Thyroid gland (tissue), 4 donors: ENCODE results near the gene CLCA2. TPM values are rescaled to one million over a fixed set of nuclear protein-coding genes. Genes with fewer than 3 reads are reported as not detected.

Experiments used
- DNase-seq, 2 donors: peaks; one replicate each; pipeline ENCODE4 v3.0.0-alpha.2; 2019
- H3K27ac ChIP-seq, 3 donors: fragments of 200-600 bp; sonication (generic); 1 replicate in 2 of 3; 2 replicates in 1 of 3; pipeline ENCODE4 v1.5.1; 2016 to 2019; ENCODE audit warnings: mild to moderate bottlenecking in 1 of 3, moderate library complexity in 1 of 3
- H3K27me3 ChIP-seq: fragments of 200-600 bp; sonication (generic); one replicate; pipeline ENCODE4 v1.5.1; 2019
- H3K36me3 ChIP-seq, 2 donors: fragments of 200-600 bp; sonication (generic); one replicate each; pipeline ENCODE4 v1.5.1; 2016 to 2019
- H3K4me1 ChIP-seq, 2 donors: fragments of 200-600 bp; sonication (generic); one replicate each; pipeline ENCODE4 v1.5.1; 2017 to 2019
- H3K4me3 ChIP-seq, 3 donors: fragments of 200-600 bp; sonication (generic); replicated peaks in 1 of 3; 1 replicate in 2 of 3; 2 replicates in 1 of 3; pipeline ENCODE4 v1.5.1; 2016; ENCODE audit warnings: mild to moderate bottlenecking in 1 of 3
- H3K9me3 ChIP-seq: fragments of 200-600 bp; sonication (generic); one replicate; pipeline ENCODE4 v1.5.1; 2017
- POLR2A ChIP-seq, 2 donors: fragments of 450-650 bp; IDR thresholded peaks; one replicate each; pipeline ENCODE4 v1.6.1; 2017; ENCODE audit warnings: antibody characterized with exemption in 2 of 2, mild to moderate bottlenecking in 2 of 2, moderate library complexity in 1 of 2
- WGBS, 2 donors: methylation state at CpG; one replicate each; pipeline ENCODE4 v1.1.5; 2017; 5-methylcytosine and 5-hydroxymethylcytosine counted together
- intact Hi-C: fragments of 100-400 bp; cut with DNase I; formaldehyde crosslinking; loops from one replicate; pipeline ENCODE4 v1.15.1; 2023
- total RNA-seq, 4 donors: library from RNA; depleted of rRNA; stranded (reverse); fragments of >200 nt; gene quantifications; one replicate each; pipeline ENCODE4 v1.2.3, GENCODE V29; 2016
- TF ChIP-seq, protein P1 (sequence below), 6 experiments: fragments of 200-600 bp in 3 of 6; fragments of 450-650 bp in 3 of 6; sonication (generic) in 3 of 6; IDR thresholded peaks; one replicate each; pipeline ENCODE4 v1.5.1; 2016 to 2019; ENCODE audit warnings: antibody characterized with exemption in 6 of 6, mild to moderate bottlenecking in 2 of 6, inconsistent platforms in 1 of 6, moderate library complexity in 1 of 6

CLCA2 gene
- total RNA-seq, 4 donors from 2014 or later: not detected

DNA sequence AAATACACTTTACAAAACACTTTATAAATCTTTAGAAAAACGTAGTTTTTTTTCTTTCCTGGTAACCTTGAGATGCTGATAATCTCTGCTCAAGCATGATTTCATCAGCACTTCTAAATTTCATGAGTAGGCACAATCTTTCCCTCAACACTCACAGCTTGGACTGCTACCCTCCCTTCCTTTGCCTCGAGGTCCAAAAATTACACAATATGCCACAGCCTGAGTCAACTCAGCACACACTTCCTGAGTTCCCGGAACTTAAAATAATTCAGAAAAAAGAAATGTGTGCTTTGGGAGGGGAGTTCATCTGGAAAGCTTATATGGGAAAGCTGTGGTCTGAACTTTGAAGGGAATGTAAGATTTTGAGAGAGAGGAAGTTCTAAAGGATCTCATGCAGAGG is 5.9 kb downstream of the CLCA2 start:
- Histone ChIP-seq H3K4me1 (peaks cover 0 to 13% of the 10 kb centered on the region in 2 donors), H3K36me3 (no peaks in the 10 kb centered on the region), H3K27me3 (no peaks in the 10 kb centered on the region), H3K27ac (peak overlapping the region in 2 of 3 donors; percentile 44 to 56), H3K9me3 (no peaks in the 10 kb centered on the region), H3K4me3 (no peak overlapping the region)
- WGBS, 2 donors: 1 to 3% methylated on average over 3 of the region's 3 CpGs
- TF ChIP-seq, protein P1, sequence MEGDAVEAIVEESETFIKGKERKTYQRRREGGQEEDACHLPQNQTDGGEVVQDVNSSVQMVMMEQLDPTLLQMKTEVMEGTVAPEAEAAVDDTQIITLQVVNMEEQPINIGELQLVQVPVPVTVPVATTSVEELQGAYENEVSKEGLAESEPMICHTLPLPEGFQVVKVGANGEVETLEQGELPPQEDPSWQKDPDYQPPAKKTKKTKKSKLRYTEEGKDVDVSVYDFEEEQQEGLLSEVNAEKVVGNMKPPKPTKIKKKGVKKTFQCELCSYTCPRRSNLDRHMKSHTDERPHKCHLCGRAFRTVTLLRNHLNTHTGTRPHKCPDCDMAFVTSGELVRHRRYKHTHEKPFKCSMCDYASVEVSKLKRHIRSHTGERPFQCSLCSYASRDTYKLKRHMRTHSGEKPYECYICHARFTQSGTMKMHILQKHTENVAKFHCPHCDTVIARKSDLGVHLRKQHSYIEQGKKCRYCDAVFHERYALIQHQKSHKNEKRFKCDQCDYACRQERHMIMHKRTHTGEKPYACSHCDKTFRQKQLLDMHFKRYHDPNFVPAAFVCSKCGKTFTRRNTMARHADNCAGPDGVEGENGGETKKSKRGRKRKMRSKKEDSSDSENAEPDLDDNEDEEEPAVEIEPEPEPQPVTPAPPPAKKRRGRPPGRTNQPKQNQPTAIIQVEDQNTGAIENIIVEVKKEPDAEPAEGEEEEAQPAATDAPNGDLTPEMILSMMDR (IDR thresholded peaks at IDR 0.05): no peak
- no peak for TF ChIP-seq POLR2A (IDR thresholded peaks at IDR 0.05)
- intact Hi-C loops: no loop called here
- peak; percentile 30 to 34 for DNase-seq

DNA sequence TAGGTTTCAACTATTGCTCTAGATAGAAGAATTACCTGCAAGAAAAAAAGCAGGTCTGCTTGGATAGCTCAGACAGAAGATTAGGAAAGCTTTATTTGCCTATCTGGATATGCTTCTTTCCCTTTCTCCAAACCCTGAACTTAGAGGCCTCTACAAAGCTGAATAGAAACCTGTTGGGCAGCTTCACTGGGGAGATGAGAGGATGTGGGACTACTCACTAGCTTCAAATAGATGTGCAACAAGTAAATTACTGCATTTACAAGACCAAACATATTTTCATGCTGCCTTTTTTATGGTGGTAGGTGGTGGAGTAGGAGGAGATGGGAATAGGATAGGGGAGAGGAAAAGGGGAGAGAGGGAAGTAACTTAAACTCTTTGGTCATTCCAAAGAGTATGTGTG is 6.4 kb downstream of the CLCA2 start:
- TF ChIP-seq POLR2A (IDR thresholded peaks at IDR 0.05): no peak
- TF ChIP-seq, protein P1 (IDR thresholded peaks at IDR 0.05): no peak
- Histone ChIP-seq H3K9me3 (no peaks in the 10 kb centered on the region), H3K4me3 (no peak overlapping the region), H3K27me3 (no peaks in the 10 kb centered on the region), H3K27ac (peak overlapping the region in 2 of 3 donors; percentile 44 to 56), H3K36me3 (no peaks in the 10 kb centered on the region), H3K4me1 (peaks cover 0 to 13% of the 10 kb centered on the region in 2 donors)
- DNase-seq: no peak
- intact Hi-C loops: no loop called here

DNA sequence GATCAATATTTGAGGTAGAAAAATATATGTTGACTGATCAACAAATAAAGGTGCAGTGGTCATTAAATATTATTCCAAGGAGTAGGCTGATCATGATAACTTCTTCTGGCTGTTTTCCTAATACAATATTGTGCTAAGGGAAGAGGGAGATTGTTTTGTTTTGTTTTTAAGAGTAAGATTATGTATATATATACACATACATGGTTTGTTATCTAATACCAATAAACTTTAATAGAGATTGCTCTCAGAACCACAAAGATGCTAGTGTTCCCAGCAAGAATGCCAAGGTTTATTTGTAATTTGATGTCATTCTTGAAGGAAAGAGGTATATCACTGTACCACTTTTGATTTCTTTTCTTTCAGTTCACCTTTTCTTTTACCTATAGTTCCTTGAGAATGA is 10.1 kb downstream of the CLCA2 start:
- no peak for DNase-seq
- Histone ChIP-seq H3K27ac (no peak overlapping the region), H3K36me3 (no peaks in the 10 kb centered on the region), H3K4me3 (no peak overlapping the region), H3K9me3 (no peaks in the 10 kb centered on the region), H3K4me1 (peaks cover 0 to 13% of the 10 kb centered on the region in 2 donors), H3K27me3 (no peaks in the 10 kb centered on the region)
- TF ChIP-seq, protein P1 (IDR thresholded peaks at IDR 0.05): no peak
- no peak for TF ChIP-seq POLR2A (IDR thresholded peaks at IDR 0.05)
- intact Hi-C loops: no loop called here

DNA sequence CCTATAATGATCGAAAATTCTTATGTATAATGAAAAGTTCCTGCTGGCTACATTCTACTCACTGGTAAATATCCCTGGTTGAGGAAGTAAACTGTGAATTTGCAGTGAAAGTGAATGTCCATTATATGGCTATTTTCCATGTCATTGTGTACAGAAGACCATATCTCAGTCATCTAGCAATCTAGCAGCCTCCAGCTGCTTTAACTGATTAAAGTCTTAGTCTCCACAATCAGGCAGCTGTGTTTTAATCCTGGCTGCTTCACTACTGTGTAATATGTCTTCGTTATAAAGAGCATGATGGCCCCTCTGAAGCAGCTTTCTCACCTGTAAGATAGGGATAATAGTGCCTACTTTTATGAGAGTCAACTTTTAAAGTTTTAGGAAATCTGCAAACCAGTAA is 11.4 kb downstream of the CLCA2 start:
- Histone ChIP-seq H3K4me3 (no peak overlapping the region), H3K27me3 (no peaks in the 10 kb centered on the region), H3K4me1 (peaks cover 0 to 3% of the 10 kb centered on the region in 2 donors), H3K36me3 (no peaks in the 10 kb centered on the region), H3K9me3 (no peaks in the 10 kb centered on the region), H3K27ac (no peak overlapping the region)
- TF ChIP-seq, protein P1 (IDR thresholded peaks at IDR 0.05): no peak
- no peak for TF ChIP-seq POLR2A (IDR thresholded peaks at IDR 0.05)
- intact Hi-C loops: no loop called here
- DNase-seq: no peak
- WGBS, 2 donors: 44% methylated on average over 2 of the region's 2 CpGs

DNA sequence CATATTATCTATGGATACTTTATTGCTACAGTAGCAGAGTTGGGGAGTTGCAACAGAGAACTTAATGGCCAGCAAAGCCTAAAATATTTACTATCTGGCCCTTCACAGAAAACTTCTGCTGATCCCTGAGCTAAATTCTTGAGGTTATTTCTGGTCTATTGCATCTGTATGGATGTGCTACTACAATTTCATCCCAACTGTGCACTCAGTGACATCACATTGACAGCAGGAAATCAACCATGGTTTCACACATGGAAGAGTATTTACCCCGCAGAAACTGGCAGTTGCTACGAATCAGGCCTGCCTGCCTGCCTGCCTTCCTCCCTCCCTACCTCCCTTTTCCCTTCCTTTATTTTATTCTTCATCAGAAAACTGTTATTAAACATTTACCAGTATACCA is 12.1 kb downstream of the CLCA2 start:
- H3K4me1 ChIP-seq: no peaks in the 10 kb centered on the region
- no peaks in the 10 kb centered on the region for H3K36me3 ChIP-seq
- H3K9me3 ChIP-seq: no peaks in the 10 kb centered on the region
- no peak overlapping the region for H3K27ac ChIP-seq
- H3K4me3 ChIP-seq: no peak overlapping the region
- intact Hi-C loops: no loop called here
- no peak for DNase-seq
- WGBS, 2 donors: 54 to 61% methylated on average over 2 of the region's 2 CpGs
- TF ChIP-seq, protein P1 (IDR thresholded peaks at IDR 0.05): no peak
- H3K27me3 ChIP-seq: no peaks in the 10 kb centered on the region
